SJSA1 (cell line): Measurements from ENCODE around the gene NEMP1. TPM values are rescaled to one million over a fixed set of nuclear protein-coding genes. Genes with fewer than 3 reads are reported as not detected.

Experiments used
- DNase-seq, 2 experiments: peaks; one replicate each; pipeline ENCODE4 v3.0.0-alpha.2; 2015 to 2020; ENCODE audit warnings: low spot score in 2 of 2, low read depth in 1 of 2
- H3K27ac ChIP-seq: fragments of 250-450 bp; sonication (Bioruptor Pico); 2 replicates; pipeline ENCODE4 v1.5.1; 2020; ENCODE audit warnings: mild to moderate bottlenecking, moderate library complexity
- H3K27me3 ChIP-seq: fragments of 250-450 bp; sonication (Bioruptor Pico); replicated peaks from 2 replicates; pipeline ENCODE4 v1.5.1; 2020; ENCODE audit warnings: mild to moderate bottlenecking, moderate library complexity
- H3K36me3 ChIP-seq: fragments of 250-450 bp; sonication (Bioruptor Pico); 2 replicates; pipeline ENCODE4 v1.5.1; 2020; ENCODE audit warnings: mild to moderate bottlenecking
- H3K4me1 ChIP-seq: fragments of 250-450 bp; sonication (Bioruptor Pico); replicated peaks from 2 replicates; pipeline ENCODE4 v1.6.1; 2021; ENCODE audit warnings: mild to moderate bottlenecking
- H3K4me3 ChIP-seq: fragments of 250-450 bp; sonication (Bioruptor Pico); 2 replicates; pipeline ENCODE4 v1.5.1; 2020; ENCODE audit warnings: mild to moderate bottlenecking
- H3K9me3 ChIP-seq: fragments of 250-450 bp; sonication (Bioruptor Pico); replicated peaks from 2 replicates; pipeline ENCODE4 v1.5.1; 2020; ENCODE audit warnings: mild to moderate bottlenecking
- total RNA-seq: library from RNA; depleted of rRNA; stranded (reverse); fragments of >200 nt; shearing (Covaris generic); gene quantifications from 2 replicates; pipeline ENCODE4 v1.2.3, GENCODE V29; 2014; rRNA removed

The NEMP1 gene
- total RNA-seq, 1 experiment from 2014 or later = 40.3 TPM

DNA sequence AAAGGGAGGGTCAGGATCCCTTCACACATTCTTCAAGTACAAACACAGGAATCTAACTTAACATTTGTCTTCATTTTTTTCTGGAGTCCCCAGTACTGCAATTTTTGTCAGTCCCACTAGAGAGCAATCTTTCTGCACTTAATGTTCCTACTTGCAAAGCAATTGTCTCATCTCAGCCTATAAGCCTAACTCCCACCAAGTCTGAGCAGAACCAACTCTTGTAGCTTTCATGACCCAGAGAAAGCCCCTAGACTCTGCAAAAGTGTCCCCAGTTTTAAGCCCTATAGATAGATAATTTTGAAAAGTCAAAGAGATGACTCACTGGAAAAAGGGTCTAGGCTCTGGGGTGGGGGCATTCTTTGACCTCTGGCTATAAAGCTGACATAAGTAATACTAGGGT is 70.4 kb downstream of the NEMP1 start:
- peaks cover 16% of the 10 kb centered on the region for H3K36me3 ChIP-seq
- peaks cover 23% of the 10 kb centered on the region for H3K4me1 ChIP-seq
- H3K27ac ChIP-seq = peak overlapping the region; percentile 19; the same call in 1 of the 2 replicates
- peak in 1 of 2 experiments; percentile 51 for DNase-seq
- no peaks in the 10 kb centered on the region for H3K9me3 ChIP-seq
- no peaks in the 10 kb centered on the region for H3K27me3 ChIP-seq
- no peak overlapping the region for H3K4me3 ChIP-seq

DNA sequence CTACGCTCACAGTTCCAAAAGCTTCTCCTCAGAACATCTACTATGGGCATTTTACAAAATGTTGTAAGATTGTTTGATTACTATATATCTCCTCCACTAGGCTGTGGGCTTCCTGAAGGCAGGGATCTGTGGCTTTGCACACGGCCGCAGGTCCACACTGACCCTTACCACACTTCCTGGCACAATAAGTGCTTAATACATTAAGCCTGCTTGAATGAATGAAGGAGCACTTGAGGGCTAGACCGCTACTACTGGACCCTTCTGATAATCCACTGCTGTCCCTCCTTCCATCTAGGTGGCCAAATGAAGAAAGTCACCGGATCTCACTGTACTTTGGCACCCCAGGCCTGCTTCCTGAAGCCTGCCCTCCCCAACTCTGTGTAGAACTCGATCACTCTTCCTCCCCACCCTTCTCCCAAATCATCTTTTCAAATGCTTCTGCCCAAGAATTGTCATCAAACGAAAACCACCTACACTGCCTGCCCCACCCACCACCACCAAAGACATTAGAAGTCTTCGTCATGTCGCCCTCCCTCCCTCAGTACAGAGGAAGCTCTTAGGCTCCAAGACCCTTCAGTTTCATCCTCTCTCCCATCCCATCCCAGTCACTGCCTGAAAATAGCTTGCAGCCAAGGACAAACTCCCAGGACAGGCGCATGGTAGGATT is 71.6 kb downstream of the NEMP1 start:
- H3K4me3 ChIP-seq = peak overlapping the region; percentile 90
- no peak overlapping the region for H3K27ac ChIP-seq
- DNase-seq = no peak
- no peaks in the 10 kb centered on the region for H3K9me3 ChIP-seq
- H3K4me1 ChIP-seq = peaks cover 23% of the 10 kb centered on the region
- no peaks in the 10 kb centered on the region for H3K27me3 ChIP-seq
- H3K36me3 ChIP-seq = peaks cover 29% of the 10 kb centered on the region

DNA sequence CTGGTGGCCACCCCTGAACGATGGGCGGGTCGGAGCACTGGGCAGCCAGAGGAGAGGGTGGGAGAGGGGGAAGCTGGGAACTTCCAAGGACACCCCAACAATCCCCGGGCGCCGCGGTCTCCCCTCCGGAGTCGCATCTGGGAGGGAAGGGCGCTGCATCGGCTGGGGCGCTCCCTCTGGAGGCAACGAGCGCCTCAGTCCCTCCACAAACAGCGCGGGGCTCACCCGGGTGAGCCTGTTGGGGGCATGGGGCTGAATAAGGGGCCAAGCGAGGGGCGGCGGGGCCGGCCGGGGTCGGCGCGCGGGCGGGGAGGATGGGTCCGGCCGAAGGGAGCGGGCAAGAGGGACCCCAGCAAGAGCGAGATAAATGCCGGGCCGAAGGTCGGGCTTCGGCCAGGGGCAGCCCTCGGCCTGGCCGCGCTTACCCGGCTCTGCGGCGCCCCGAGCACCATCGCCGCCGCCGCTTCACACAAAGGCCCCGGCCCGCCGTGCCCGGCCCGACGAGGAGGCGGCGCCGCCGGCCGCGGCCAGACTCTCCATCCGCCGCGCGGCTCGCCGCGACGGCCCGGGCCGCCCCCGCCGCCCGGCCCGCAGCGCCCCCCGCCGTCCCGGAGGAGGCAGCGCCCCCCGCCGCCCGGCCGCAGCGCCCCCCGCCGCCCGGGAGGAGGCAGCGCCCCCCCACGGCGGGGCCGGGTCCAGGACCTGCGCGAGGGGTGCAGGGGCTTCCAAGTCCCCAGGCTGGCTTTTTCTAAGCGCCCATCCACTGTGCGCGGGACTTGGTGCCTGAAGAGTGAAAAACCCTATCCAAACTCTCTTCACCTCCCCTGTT is 72.4 kb downstream of the NEMP1 start, which contains the start of gene ZBTB39:
ZBTB39 (minus strand) TSS at position 567 of the 829 bp plus-strand sequence. CDS start 1,629 bp downstream, outside the sequence.
- Histone ChIP-seq H3K36me3 (peaks cover 36% of the 10 kb centered on the region), H3K27me3 (no peaks in the 10 kb centered on the region), H3K27ac (no peak within 1 kb of the TSS; the same call in 1 of the 2 replicates), H3K4me3 (peak within 1 kb of the TSS; percentile 90), H3K9me3 (no peaks in the 10 kb centered on the region), H3K4me1 (peaks cover 23% of the 10 kb centered on the region)
- DNase-seq = peak; percentile 23 to 61

Other genes with a start within 250 kb of the NEMP1 start
- not detected in 2 replicates for gene SDR9C7, start 144.4 kb downstream of the NEMP1 start, total RNA-seq
- 0.05 TPM in 1 of 2 replicates, not detected in the other for gene RDH16, start 121.2 kb downstream of the NEMP1 start, total RNA-seq
- 4.5 and 4.7 TPM in 2 replicates for gene ZBTB39, start 72.2 kb downstream of the NEMP1 start, total RNA-seq
- not detected in 2 replicates for gene TAC3, start 62.3 kb downstream of the NEMP1 start, total RNA-seq
- not detected in 2 replicates for gene MYO1A, start 28.7 kb downstream of the NEMP1 start, total RNA-seq
- gene NAB2, start 10.3 kb upstream of the NEMP1 start, total RNA-seq = 21.6 and 22.2 TPM in 2 replicates
- 29.9 and 34.0 TPM in 2 replicates for gene STAT6, start 32.6 kb upstream of the NEMP1 start, total RNA-seq
- 21.2 and 33.3 TPM in 2 replicates for gene LRP1, start 49.7 kb upstream of the NEMP1 start, total RNA-seq
- not detected in 2 replicates for gene LRP1-AS, start 68.8 kb upstream of the NEMP1 start, total RNA-seq
- 0.13 TPM in 1 of 2 replicates, not detected in the other for gene NXPH4, start 138.0 kb upstream of the NEMP1 start, total RNA-seq
- 94.1 and 130 TPM in 2 replicates for gene SHMT2, start 150.9 kb upstream of the NEMP1 start, total RNA-seq
- gene STAC3, start 172.4 kb upstream of the NEMP1 start, total RNA-seq = 0.68 TPM in 1 of 2 replicates, not detected in the other